Measurements from ENCODE around the gene LRRC4B.

DNA sequence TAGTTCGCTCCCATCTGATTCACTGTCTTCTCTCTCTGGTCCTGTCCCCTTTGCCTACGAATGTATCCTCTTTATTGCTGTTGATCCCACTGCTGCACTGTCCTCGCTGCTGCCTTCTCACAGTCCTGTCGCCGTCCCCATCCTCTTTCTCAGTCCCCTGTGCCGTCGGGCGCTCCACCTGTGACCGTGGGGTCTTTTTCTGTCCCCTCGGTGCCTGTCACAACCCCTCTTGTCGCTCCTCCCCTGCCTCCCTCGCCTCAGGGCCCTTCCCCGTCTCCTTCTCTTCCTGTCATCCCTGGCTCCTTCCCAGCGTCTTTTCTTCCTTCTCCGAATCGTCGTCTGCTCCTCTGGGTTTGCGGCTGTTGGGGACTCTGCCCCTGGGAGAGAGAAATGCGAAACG lies 39.2 kb upstream of the LRRC4B start:
- TF ChIP-seq, protein P1, sequence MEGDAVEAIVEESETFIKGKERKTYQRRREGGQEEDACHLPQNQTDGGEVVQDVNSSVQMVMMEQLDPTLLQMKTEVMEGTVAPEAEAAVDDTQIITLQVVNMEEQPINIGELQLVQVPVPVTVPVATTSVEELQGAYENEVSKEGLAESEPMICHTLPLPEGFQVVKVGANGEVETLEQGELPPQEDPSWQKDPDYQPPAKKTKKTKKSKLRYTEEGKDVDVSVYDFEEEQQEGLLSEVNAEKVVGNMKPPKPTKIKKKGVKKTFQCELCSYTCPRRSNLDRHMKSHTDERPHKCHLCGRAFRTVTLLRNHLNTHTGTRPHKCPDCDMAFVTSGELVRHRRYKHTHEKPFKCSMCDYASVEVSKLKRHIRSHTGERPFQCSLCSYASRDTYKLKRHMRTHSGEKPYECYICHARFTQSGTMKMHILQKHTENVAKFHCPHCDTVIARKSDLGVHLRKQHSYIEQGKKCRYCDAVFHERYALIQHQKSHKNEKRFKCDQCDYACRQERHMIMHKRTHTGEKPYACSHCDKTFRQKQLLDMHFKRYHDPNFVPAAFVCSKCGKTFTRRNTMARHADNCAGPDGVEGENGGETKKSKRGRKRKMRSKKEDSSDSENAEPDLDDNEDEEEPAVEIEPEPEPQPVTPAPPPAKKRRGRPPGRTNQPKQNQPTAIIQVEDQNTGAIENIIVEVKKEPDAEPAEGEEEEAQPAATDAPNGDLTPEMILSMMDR (conservative IDR thresholded peaks at IDR 0.05) = no peak
- no peak for TF ChIP-seq ZFX (IDR thresholded peaks at IDR 0.05)

Measured in C4-2B (cell line).